HL-60 (cell line): ENCODE measurements around the gene EGFL8.

Source experiments
- CTCF ChIP-seq: IDR thresholded peaks from one replicate; pipeline ENCODE4 v1.5.1; 2011; ENCODE audit warnings: low read length, control low read depth, inconsistent platforms; ENCODE audit not compliant: insufficient read depth
- GABPA ChIP-seq: IDR thresholded peaks from 2 replicates; pipeline ENCODE4 v1.6.1; 2012; ENCODE audit warnings: low read depth
- REST ChIP-seq: IDR thresholded peaks from 2 replicates; pipeline ENCODE4 v1.6.1; 2012; ENCODE audit warnings: low read depth; ENCODE audit not compliant: insufficient replicate concordance

GRCh38 chr6:32183483-32184083 is 19.2 kb downstream of the EGFL8 start:
- TF ChIP-seq CTCF (no peak), REST (no peak), GABPA (no peak)
